ENCODE measurements around the gene CLEC11A. TPM values are rescaled to one million over a fixed set of nuclear protein-coding genes. Genes with fewer than 3 reads are reported as not detected.

The CLEC11A gene
- polyA plus RNA-seq, 1 donor from 2014 or later: 18.4 TPM

DNA sequence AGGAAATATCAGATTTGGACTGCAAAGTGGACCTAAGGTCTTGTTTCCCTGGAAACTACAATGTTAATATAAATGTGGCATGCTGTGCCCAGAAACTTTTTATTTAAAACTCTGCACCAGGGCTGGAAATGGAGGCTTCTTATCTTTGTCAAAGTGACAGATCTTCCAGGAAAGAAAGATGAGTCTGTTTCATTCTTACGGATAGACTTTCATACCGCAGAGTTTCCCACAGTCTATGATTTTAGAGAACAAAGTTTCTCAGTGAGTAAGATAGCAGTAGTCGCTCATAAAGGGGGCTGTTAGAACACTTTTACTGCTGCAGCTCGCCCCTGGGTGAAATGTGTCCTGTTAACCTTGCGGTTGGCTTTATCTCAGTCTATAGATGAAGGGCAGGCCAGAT, 6.7 kb downstream of the CLEC11A start:
- H2AFZ ChIP-seq (ENCODE audit: low read depth, low read length): no peak overlapping the region
- no peaks in the 10 kb centered on the region for H3K27me3 ChIP-seq (ENCODE audit: insufficient read depth, low read depth, low read length)
- H4K20me1 ChIP-seq (ENCODE audit: insufficient read depth): no peaks in the 10 kb centered on the region
- no peak overlapping the region for H3K4me3 ChIP-seq (ENCODE audit: low read length)
- TF ChIP-seq, protein P1, sequence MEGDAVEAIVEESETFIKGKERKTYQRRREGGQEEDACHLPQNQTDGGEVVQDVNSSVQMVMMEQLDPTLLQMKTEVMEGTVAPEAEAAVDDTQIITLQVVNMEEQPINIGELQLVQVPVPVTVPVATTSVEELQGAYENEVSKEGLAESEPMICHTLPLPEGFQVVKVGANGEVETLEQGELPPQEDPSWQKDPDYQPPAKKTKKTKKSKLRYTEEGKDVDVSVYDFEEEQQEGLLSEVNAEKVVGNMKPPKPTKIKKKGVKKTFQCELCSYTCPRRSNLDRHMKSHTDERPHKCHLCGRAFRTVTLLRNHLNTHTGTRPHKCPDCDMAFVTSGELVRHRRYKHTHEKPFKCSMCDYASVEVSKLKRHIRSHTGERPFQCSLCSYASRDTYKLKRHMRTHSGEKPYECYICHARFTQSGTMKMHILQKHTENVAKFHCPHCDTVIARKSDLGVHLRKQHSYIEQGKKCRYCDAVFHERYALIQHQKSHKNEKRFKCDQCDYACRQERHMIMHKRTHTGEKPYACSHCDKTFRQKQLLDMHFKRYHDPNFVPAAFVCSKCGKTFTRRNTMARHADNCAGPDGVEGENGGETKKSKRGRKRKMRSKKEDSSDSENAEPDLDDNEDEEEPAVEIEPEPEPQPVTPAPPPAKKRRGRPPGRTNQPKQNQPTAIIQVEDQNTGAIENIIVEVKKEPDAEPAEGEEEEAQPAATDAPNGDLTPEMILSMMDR (IDR thresholded peaks at IDR 0.05; ENCODE audit: poor library complexity, severe bottlenecking): no peak
- TF ChIP-seq SMC3 (conservative IDR thresholded peaks at IDR 0.05; ENCODE audit: poor library complexity) (no peak), POLR2AphosphoS5 (IDR thresholded peaks at IDR 0.05) (no peak), EZH2 (IDR thresholded peaks at IDR 0.05; ENCODE audit: borderline replicate concordance, insufficient read depth, low read length, poor library complexity, severe bottlenecking) (no peak), TAF1 (IDR thresholded peaks at IDR 0.05; ENCODE audit: low read depth) (no peak), RAD21 (conservative IDR thresholded peaks at IDR 0.05) (no peak), MXI1 (conservative IDR thresholded peaks at IDR 0.05; ENCODE audit: poor library complexity, severe bottlenecking) (no peak), EP300 (conservative IDR thresholded peaks at IDR 0.05; ENCODE audit: poor library complexity, severe bottlenecking) (no peak)
- TF ChIP-seq, protein P2, sequence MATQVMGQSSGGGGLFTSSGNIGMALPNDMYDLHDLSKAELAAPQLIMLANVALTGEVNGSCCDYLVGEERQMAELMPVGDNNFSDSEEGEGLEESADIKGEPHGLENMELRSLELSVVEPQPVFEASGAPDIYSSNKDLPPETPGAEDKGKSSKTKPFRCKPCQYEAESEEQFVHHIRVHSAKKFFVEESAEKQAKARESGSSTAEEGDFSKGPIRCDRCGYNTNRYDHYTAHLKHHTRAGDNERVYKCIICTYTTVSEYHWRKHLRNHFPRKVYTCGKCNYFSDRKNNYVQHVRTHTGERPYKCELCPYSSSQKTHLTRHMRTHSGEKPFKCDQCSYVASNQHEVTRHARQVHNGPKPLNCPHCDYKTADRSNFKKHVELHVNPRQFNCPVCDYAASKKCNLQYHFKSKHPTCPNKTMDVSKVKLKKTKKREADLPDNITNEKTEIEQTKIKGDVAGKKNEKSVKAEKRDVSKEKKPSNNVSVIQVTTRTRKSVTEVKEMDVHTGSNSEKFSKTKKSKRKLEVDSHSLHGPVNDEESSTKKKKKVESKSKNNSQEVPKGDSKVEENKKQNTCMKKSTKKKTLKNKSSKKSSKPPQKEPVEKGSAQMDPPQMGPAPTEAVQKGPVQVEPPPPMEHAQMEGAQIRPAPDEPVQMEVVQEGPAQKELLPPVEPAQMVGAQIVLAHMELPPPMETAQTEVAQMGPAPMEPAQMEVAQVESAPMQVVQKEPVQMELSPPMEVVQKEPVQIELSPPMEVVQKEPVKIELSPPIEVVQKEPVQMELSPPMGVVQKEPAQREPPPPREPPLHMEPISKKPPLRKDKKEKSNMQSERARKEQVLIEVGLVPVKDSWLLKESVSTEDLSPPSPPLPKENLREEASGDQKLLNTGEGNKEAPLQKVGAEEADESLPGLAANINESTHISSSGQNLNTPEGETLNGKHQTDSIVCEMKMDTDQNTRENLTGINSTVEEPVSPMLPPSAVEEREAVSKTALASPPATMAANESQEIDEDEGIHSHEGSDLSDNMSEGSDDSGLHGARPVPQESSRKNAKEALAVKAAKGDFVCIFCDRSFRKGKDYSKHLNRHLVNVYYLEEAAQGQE (IDR thresholded peaks at IDR 0.05; ENCODE audit: borderline replicate concordance): no peak
- no peak overlapping the region for H3K27ac ChIP-seq (ENCODE audit: low read length)
- H3F3A ChIP-seq (ENCODE audit: insufficient read depth, low read length, poor library complexity, severe bottlenecking): no peaks in the 10 kb centered on the region
- no peaks in the 10 kb centered on the region for H3K9me2 ChIP-seq (ENCODE audit: insufficient read depth, low read length)
- H3K4me2 ChIP-seq (ENCODE audit: low read length): no peak overlapping the region
- H3K79me2 ChIP-seq (replicated peaks; ENCODE audit: insufficient read depth, low read length): peaks cover 3% of the 10 kb centered on the region
- H3K9ac ChIP-seq (ENCODE audit: low read length): no peak overlapping the region
- H3K36me3 ChIP-seq (ENCODE audit: insufficient read depth, low read length): no peaks in the 10 kb centered on the region
- H3K9me3 ChIP-seq (ENCODE audit: low read length): no peaks in the 10 kb centered on the region

DNA sequence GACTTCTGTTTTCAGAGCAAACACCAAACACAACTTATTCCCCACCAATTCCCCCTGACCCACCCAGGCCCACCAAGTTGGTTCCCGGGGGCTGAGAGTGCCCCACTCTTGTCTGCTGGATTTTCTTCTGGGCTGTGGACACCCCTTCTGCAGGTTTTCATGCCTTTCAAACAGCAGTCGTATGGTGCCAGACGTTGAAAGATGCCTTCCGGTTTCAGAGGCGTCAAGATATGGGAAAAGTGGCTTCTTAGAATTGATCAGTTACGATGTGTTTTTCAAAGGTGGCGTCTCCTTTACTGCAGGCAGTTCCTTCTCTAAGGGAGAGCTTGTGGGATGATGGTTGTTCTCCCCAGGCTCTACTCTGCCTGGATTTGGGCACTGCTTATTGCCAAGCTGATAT, 12.7 kb downstream of the CLEC11A start:
- no peak for TF ChIP-seq EP300 (conservative IDR thresholded peaks at IDR 0.05; ENCODE audit: poor library complexity, severe bottlenecking)
- TF ChIP-seq POLR2AphosphoS5 (IDR thresholded peaks at IDR 0.05): no peak
- TF ChIP-seq, protein P2 (IDR thresholded peaks at IDR 0.05; ENCODE audit: borderline replicate concordance): no peak
- TF ChIP-seq RAD21 (conservative IDR thresholded peaks at IDR 0.05): no peak
- no peak for TF ChIP-seq SMC3 (conservative IDR thresholded peaks at IDR 0.05; ENCODE audit: poor library complexity)
- TF ChIP-seq TAF1 (IDR thresholded peaks at IDR 0.05; ENCODE audit: low read depth): no peak
- no peaks in the 10 kb centered on the region for H3K36me3 ChIP-seq (ENCODE audit: insufficient read depth, low read length)
- H3K9me3 ChIP-seq (ENCODE audit: low read length): no peaks in the 10 kb centered on the region
- no peaks in the 10 kb centered on the region for H3F3A ChIP-seq (ENCODE audit: insufficient read depth, low read length, poor library complexity, severe bottlenecking)
- no peaks in the 10 kb centered on the region for H3K9me2 ChIP-seq (ENCODE audit: insufficient read depth, low read length)
- H2AFZ ChIP-seq (ENCODE audit: low read depth, low read length): no peak overlapping the region
- H3K27me3 ChIP-seq (ENCODE audit: insufficient read depth, low read depth, low read length): no peaks in the 10 kb centered on the region
- no peak overlapping the region for H3K4me2 ChIP-seq (ENCODE audit: low read length)
- H4K20me1 ChIP-seq (ENCODE audit: insufficient read depth): no peaks in the 10 kb centered on the region
- H3K27ac ChIP-seq (ENCODE audit: low read length): no peak overlapping the region
- no peak overlapping the region for H3K4me3 ChIP-seq (ENCODE audit: low read length)
- H3K79me2 ChIP-seq (replicated peaks; ENCODE audit: insufficient read depth, low read length): no peaks in the 10 kb centered on the region
- no peak overlapping the region for H3K9ac ChIP-seq (ENCODE audit: low read length)

Data from neural cell (in vitro differentiated cells).